Stimulated activated CD4-positive, alpha-beta T cell treated with anti-CD3 and anti-CD28 coated beads, Interleukin-12 subunit alpha, Interleukin-12 subunit beta, amount 100 ng/mL, for 48 hours (primary cell): Measurements from ENCODE around the gene NR4A2.
A peak's percentile ranks its signal among the peaks of the same experiment; 100 is the strongest.

Experiments
- DNase-seq, 3 donors: peaks; one replicate each; pipeline ENCODE4 v3.0.0-alpha.2; 2020; ENCODE audit warnings: low read depth in 2 of 3, low spot score in 1 of 3

NR4A2 gene

GRCh38 chr2:156332534-156333273 is at the start of gene NR4A2:
NR4A2 (minus strand) TSS chr2:156332721; CDS start chr2:156330186, 2,535 bp downstream.
- DNase-seq: peak; percentile 78 to 85 (median 80)

GRCh38 chr2:156380117-156380645 is 47.7 kb upstream of the NR4A2 start:
- DNase-seq: no peak

GRCh38 chr2:156379714-156380113 is 47.2 kb upstream of the NR4A2 start:
- DNase-seq: no peak

GRCh38 chr2:156379071-156379470 is 46.5 kb upstream of the NR4A2 start:
- no peak for DNase-seq

- no peak for DNase-seq
Measured at GRCh38 chr2:156366753-156367152, 34.2 kb upstream of the NR4A2 start.

GRCh38 chr2:156363141-156363540 is 30.6 kb upstream of the NR4A2 start:
- DNase-seq: no peak

- no peak for DNase-seq
Measured at GRCh38 chr2:156356014-156356754, 23.7 kb upstream of the NR4A2 start.

- DNase-seq: no peak
Measured at GRCh38 chr2:156352911-156353310, 20.4 kb upstream of the NR4A2 start.

GRCh38 chr2:156350374-156351142 is 18.0 kb upstream of the NR4A2 start:
- no peak for DNase-seq

GRCh38 chr2:156349605-156350004 is 17.1 kb upstream of the NR4A2 start:
- DNase-seq: no peak

GRCh38 chr2:156349161-156349560 is 16.6 kb upstream of the NR4A2 start:
- no peak for DNase-seq

- DNase-seq: no peak
Measured at GRCh38 chr2:156347431-156347830, 14.9 kb upstream of the NR4A2 start.

GRCh38 chr2:156346731-156347130 is 14.2 kb upstream of the NR4A2 start:
- DNase-seq: no peak

GRCh38 chr2:156345582-156345981 is 13.1 kb upstream of the NR4A2 start:
- no peak for DNase-seq

- DNase-seq: no peak
Measured at GRCh38 chr2:156343940-156344301, 11.4 kb upstream of the NR4A2 start.

- no peak for DNase-seq
Measured at GRCh38 chr2:156343096-156343939, 10.8 kb upstream of the NR4A2 start.

- peak; percentile 76 to 83 (median 79) for DNase-seq
Measured at GRCh38 chr2:156342254-156343095, 10.0 kb upstream of the NR4A2 start.

GRCh38 chr2:156341452-156342253 is 9.1 kb upstream of the NR4A2 start:
- DNase-seq: peak; percentile 80 to 88 (median 85)
